HepG2 (cell line): ENCODE results near the gene GJB2. TPM values are rescaled to one million over a fixed set of nuclear protein-coding genes. Genes with fewer than 3 reads are reported as not detected.

ENCODE experiments used
- ATAC-seq: fragments of 200-7000 bp; cut with Tn5 transposase; 3 replicates; pipeline ENCODE4 v1.9.1; 2020; ENCODE audit warnings: mild to moderate bottlenecking, moderate library complexity
- BruUV-seq: library from RNA; stranded (reverse); fragments of 400-500 nt; replicated peaks from 2 replicates; lab custom pipeline; 2021; lab: Mats Ljungman, UMichigan
- CTCF ChIA-PET: fragments of 300-600 bp; formaldehyde crosslinking; extraction: SDS; loops from one replicate; lab custom pipeline; 2021; ENCODE audit warnings: low total read pairs, inconsistent platforms, low intra/inter-chr PET ratio; lab: Yijun Ruan, JAX
- POLR2A ChIA-PET: fragments of 350-600 bp; sonication (Branson Sonifier 250); formaldehyde crosslinking; loops from one replicate; lab custom pipeline; 2020; ENCODE audit warnings: antibody characterized with exemption, inconsistent platforms; lab: Yijun Ruan, JAX
- DNase-seq: peaks from one replicate; pipeline ENCODE4 v3.0.0-alpha.2; 2015; ENCODE audit warnings: low spot score
- FAIRE-seq: peaks from 3 replicates; lab custom pipeline; 2011; peaks lifted over from hg19 to GRCh38; lab: Jason Lieb, UNC
- H2AFZ ChIP-seq: one replicate; pipeline ENCODE4 v1.6.1; 2011; ENCODE audit warnings: low read length, inconsistent platforms
- H3K27ac ChIP-seq: fragments of 300-600 bp; 3 replicates; pipeline ENCODE4 v1.8.0; 2011; ENCODE audit warnings: mixed run types, mild to moderate bottlenecking, mixed read lengths, low read length, inconsistent platforms; ENCODE audit not compliant: insufficient read depth; ENCODE audit errors: extremely low read length
- H3K27me3 ChIP-seq, 2 experiments: fragments of 200-600 bp in 1 of 2; 2 replicates in 1 of 2; 3 replicates in 1 of 2; pipeline versions ENCODE4 v1.6.0 to v1.8.0; 2011; ENCODE audit warnings: low read length in 2 of 2, mild to moderate bottlenecking in 2 of 2, moderate library complexity in 2 of 2, inconsistent platforms in 1 of 2; ENCODE audit not compliant: insufficient read depth in 2 of 2, control insufficient read depth in 1 of 2
- H3K36me3 ChIP-seq, 2 experiments: fragments of 200-600 bp in 1 of 2; replicated peaks in 1 of 2; 2 replicates in 1 of 2; 3 replicates in 1 of 2; pipeline versions ENCODE4 v1.5.1 to v1.8.0; 2011; ENCODE audit warnings: low read length in 2 of 2, inconsistent platforms in 1 of 2; ENCODE audit not compliant: insufficient read depth in 2 of 2, control insufficient read depth in 1 of 2
- H3K4me1 ChIP-seq: 2 replicates; pipeline ENCODE4 v1.5.1; 2012; ENCODE audit warnings: low read length, inconsistent platforms; ENCODE audit not compliant: insufficient read depth
- H3K4me2 ChIP-seq: 2 replicates; pipeline ENCODE4 v1.6.0; 2011; ENCODE audit warnings: low read depth, low read length, inconsistent platforms
- H3K4me3 ChIP-seq, 3 experiments: fragments of 200-600 bp in 1 of 3; sonication (generic), shearing (Covaris generic) in 1 of 3; replicated peaks in 1 of 3; 2 replicates each; pipeline ENCODE4 v1.5.1; 2011 to 2016; ENCODE audit warnings: low read length in 3 of 3, inconsistent platforms in 2 of 3, low read depth in 2 of 3, mild to moderate bottlenecking in 2 of 3, control low read depth in 1 of 3, mixed read lengths in 1 of 3; ENCODE audit not compliant: insufficient read depth in 1 of 3
- H3K79me2 ChIP-seq: one replicate; pipeline ENCODE4 v1.6.1; 2011; ENCODE audit warnings: low read length, inconsistent platforms; ENCODE audit not compliant: insufficient read depth
- H3K9ac ChIP-seq: 2 replicates; pipeline ENCODE4 v1.6.0; 2011; ENCODE audit warnings: mild to moderate bottlenecking, low read depth, low read length, inconsistent platforms; ENCODE audit not compliant: insufficient read depth
- H3K9me3 ChIP-seq: 2 replicates; pipeline ENCODE4 v1.5.1; 2012; ENCODE audit warnings: mild to moderate bottlenecking, low read length
- H4K20me1 ChIP-seq: 2 replicates; pipeline ENCODE4 v1.6.0; 2011; ENCODE audit warnings: inconsistent platforms, mild to moderate bottlenecking, low read length, moderate library complexity; ENCODE audit not compliant: insufficient read depth
- DNMT1 ChIP-seq: sonication (generic); formaldehyde crosslinking; IDR thresholded peaks from 2 replicates; pipeline ENCODE4 v1.5.1; 2020; ENCODE audit warnings: mild to moderate bottlenecking, missing genetic modification reagents
- DR1 ChIP-seq: sonication (generic); formaldehyde crosslinking; IDR thresholded peaks from 2 replicates; pipeline ENCODE4 v1.8.0; 2021; ENCODE audit warnings: mild to moderate bottlenecking, missing genetic modification reagents, inconsistent platforms
- HDAC6 ChIP-seq: fragments of 200-600 bp; sonication (generic); IDR thresholded peaks from 2 replicates; pipeline ENCODE4 v1.7.0; 2017; ENCODE audit warnings: mild to moderate bottlenecking, antibody characterized with exemption, low read length, low read depth
- HIVEP1 ChIP-seq: sonication (generic); formaldehyde crosslinking; IDR thresholded peaks from 2 replicates; pipeline ENCODE4 v1.4.0; 2020; ENCODE audit warnings: mild to moderate bottlenecking, missing genetic modification reagents
- NR1H2 ChIP-seq: sonication (generic); formaldehyde crosslinking; IDR thresholded peaks from 2 replicates; pipeline ENCODE4 v1.8.1; 2022; ENCODE audit warnings: low read depth, missing genetic modification reagents, borderline replicate concordance
- NRL ChIP-seq: sonication (generic); formaldehyde crosslinking; IDR thresholded peaks from 2 replicates; pipeline ENCODE4 v1.5.0; 2020; ENCODE audit warnings: missing genetic modification reagents, mild to moderate bottlenecking, moderate library complexity, borderline replicate concordance
- SMAD3 ChIP-seq: sonication (generic); formaldehyde crosslinking; IDR thresholded peaks from 2 replicates; pipeline ENCODE4 v1.4.0; 2020; ENCODE audit warnings: missing genetic modification reagents
- SNRNP70 ChIP-seq: fragments of 200-400 bp; formaldehyde crosslinking; IDR thresholded peaks from 2 replicates; pipeline ENCODE4 v1.6.1; 2017; ENCODE audit warnings: mild to moderate bottlenecking, low read depth, low read length, moderate library complexity
- TCF12 ChIP-seq, 2 experiments: fragments of 450-650 bp in 1 of 2; sonication (generic) in 1 of 2; formaldehyde crosslinking in 1 of 2; IDR thresholded peaks; 2 replicates each; pipeline versions ENCODE4 v1.6.1 to v1.8.0; 2017 to 2022; ENCODE audit warnings: antibody characterized with exemption in 1 of 2, mild to moderate bottlenecking in 1 of 2, missing genetic modification reagents in 1 of 2, moderate library complexity in 1 of 2
- U2AF1 ChIP-seq: fragments of 200-400 bp; formaldehyde crosslinking; optimal IDR thresholded peaks from 2 replicates; pipeline ENCODE3; 2017; ENCODE audit warnings: mild to moderate bottlenecking, low read depth, low read length
- ZKSCAN1 ChIP-seq: fragments of 150-350 bp; IDR thresholded peaks from 2 replicates; pipeline ENCODE4 v1.6.1; 2014; ENCODE audit warnings: low read length
- ZNF367 ChIP-seq: sonication (generic); formaldehyde crosslinking; IDR thresholded peaks from 2 replicates; pipeline ENCODE4 v1.4.0; 2020; ENCODE audit warnings: missing genetic modification reagents, borderline replicate concordance
- WGBS: methylation state at CpG from one replicate; pipeline ENCODE4 v1.1.6; 2017; ENCODE audit warnings: low lambda C conversion rate; 5-methylcytosine and 5-hydroxymethylcytosine counted together
- in situ Hi-C: cut with HindIII; loops from 2 replicates; pipeline ENCODE4 v1.10.0; 2017; ENCODE audit warnings: low pct_unique_long_range_greater_than_20kb; ENCODE audit not compliant: extremely low pct_ligation_motif_present
- intact Hi-C: fragments of 100-400 bp; cut with micrococcal nuclease; formaldehyde crosslinking; loops from one replicate; pipeline ENCODE4 v1.10.0; 2022; ENCODE audit not compliant: unreplicated experiment
- polyA plus RNA-seq, 8 experiments: library from polyadenylated mRNA; depleted of rRNA in 3 of 8; stranded (reverse) in 7 of 8; unstranded in 1 of 8; fragments of >200 nt; fragmentation: Illumina TruSeq in 4 of 8; extraction: Trizol in 4 of 8; gene quantifications; 2 replicates each; pipeline versions ENCODE4 v1.2.1 to v1.2.3, GENCODE V29; 2011 to 2016; ENCODE audit warnings: low read depth in 4 of 8, missing spikeins in 1 of 8, mixed read lengths in 1 of 8; ENCODE audit not compliant: insufficient read depth in 1 of 8
- total RNA-seq, 5 experiments: library from RNA; depleted of rRNA; stranded (reverse); fragments of >200 nt; fragmentation: Illumina TruSeq; extraction: Trizol; gene quantifications; 2 replicates each; pipeline ENCODE4 v1.2.3, GENCODE V29; 2016; ENCODE audit warnings: low read depth in 1 of 5
- TF ChIP-seq, protein P1 (sequence below): sonication (generic); formaldehyde crosslinking; IDR thresholded peaks from 2 replicates; pipeline ENCODE4 v1.8.0; 2022; ENCODE audit warnings: low read depth, missing genetic modification reagents
- TF ChIP-seq, protein P2 (sequence below), 2 experiments: fragments of 450-650 bp in 1 of 2; sonication (generic) in 1 of 2; formaldehyde crosslinking in 1 of 2; IDR thresholded peaks; 2 replicates each; pipeline versions ENCODE4 v1.6.1 to v1.8.0; 2016 to 2022; ENCODE audit warnings: antibody characterized with exemption in 1 of 2, mild to moderate bottlenecking in 1 of 2, missing genetic modification reagents in 1 of 2

Gene GJB2
- total and polyA plus RNA-seq, 2 of the 13 experiments (the other 11 are each of a cell fraction or from before 2014, with no cell fraction given), result 0.15 to 0.18 TPM

DNA sequence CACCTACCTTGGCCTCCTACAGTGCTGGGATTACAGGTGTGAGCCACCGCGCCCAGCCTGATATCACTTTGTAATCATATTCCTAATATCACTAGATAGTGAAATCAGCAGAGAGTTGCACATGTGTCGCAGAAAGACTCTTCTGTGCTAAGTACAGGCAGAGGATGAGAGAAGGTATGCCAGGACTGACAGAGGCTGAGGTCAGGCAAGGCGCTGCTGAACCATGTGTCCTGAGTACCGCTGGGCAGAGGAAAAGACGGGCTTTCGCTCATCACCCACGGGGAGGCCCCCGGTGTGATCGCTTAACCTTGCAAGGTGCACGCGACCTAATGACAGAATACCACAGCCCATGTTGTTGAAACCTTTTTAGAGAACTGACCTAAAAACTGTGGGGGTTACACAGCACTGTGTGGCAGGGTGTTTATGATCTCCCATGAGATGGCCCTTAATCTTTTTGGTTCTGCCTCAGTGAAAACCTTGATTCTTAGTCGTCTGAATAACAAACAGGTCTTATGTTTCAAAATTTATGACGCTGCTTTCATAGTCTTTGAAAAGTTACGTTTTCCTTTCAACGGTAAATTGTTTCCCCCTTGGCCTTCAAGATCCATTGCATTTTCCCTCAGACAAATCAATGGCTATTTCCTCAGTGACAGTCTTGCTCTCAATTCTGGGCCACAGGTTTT lies 44.1 kb downstream of the GJB2 start:
- ATAC-seq (no peak), DNase-seq (no peak), FAIRE-seq (no peak)
- CTCF ChIA-PET, result no interaction called here
- Histone ChIP-seq H3K79me2 (no peaks in the 10 kb centered on the region), H2AFZ (no peak overlapping the region), H3K9me3 (no peaks in the 10 kb centered on the region), H3K4me1 (no peaks in the 10 kb centered on the region), H3K4me2 (no peak overlapping the region), H3K4me3 (no peak overlapping the region), H3K36me3 (no peaks in the 10 kb centered on the region), H4K20me1 (no peaks in the 10 kb centered on the region), H3K27me3 (peaks cover 4 to 51% of the 10 kb centered on the region in 2 experiments), H3K27ac (no peak overlapping the region), H3K9ac (no peak overlapping the region)
- BruUV-seq, result no TSS peak
- POLR2A ChIA-PET, result no interaction called here
- in situ Hi-C loops (no loop called here), intact Hi-C loops (no loop called here)
- WGBS, result 60% methylated on average over 14 of the region's 16 CpGs
- TF ChIP-seq DR1 (CRISPR knock-in tag) (no peak), ZNF367 (CRISPR knock-in tag) (no peak), HDAC6 (no peak), SNRNP70 (no peak), SMAD3 (no peak), NRL (no peak), ZKSCAN1 (no peak), TCF12 (IDR thresholded peaks at IDR 0.05) (no peak), TCF12 (CRISPR knock-in tag; IDR thresholded peaks at IDR 0.05) (no peak), U2AF1 (no peak), HIVEP1 (CRISPR knock-in tag) (no peak), NR1H2 (CRISPR knock-in tag) (no peak), DNMT1 (no peak)
- TF ChIP-seq, protein P1, sequence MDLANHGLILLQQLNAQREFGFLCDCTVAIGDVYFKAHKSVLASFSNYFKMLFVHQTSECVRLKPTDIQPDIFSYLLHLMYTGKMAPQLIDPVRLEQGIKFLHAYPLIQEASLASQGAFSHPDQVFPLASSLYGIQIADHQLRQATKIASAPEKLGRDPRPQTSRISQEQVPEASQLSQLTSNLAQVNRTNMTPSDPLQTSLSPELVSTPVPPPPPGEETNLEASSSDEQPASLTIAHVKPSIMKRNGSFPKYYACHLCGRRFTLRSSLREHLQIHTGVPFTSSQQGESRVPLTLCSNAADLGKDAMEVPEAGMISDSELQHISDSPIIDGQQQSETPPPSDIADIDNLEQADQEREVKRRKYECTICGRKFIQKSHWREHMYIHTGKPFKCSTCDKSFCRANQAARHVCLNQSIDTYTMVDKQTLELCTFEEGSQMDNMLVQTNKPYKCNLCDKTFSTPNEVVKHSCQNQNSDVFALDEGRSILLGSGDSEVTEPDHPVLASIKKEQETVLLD (CRISPR knock-in tag), result no peak
- TF ChIP-seq, protein P2, sequence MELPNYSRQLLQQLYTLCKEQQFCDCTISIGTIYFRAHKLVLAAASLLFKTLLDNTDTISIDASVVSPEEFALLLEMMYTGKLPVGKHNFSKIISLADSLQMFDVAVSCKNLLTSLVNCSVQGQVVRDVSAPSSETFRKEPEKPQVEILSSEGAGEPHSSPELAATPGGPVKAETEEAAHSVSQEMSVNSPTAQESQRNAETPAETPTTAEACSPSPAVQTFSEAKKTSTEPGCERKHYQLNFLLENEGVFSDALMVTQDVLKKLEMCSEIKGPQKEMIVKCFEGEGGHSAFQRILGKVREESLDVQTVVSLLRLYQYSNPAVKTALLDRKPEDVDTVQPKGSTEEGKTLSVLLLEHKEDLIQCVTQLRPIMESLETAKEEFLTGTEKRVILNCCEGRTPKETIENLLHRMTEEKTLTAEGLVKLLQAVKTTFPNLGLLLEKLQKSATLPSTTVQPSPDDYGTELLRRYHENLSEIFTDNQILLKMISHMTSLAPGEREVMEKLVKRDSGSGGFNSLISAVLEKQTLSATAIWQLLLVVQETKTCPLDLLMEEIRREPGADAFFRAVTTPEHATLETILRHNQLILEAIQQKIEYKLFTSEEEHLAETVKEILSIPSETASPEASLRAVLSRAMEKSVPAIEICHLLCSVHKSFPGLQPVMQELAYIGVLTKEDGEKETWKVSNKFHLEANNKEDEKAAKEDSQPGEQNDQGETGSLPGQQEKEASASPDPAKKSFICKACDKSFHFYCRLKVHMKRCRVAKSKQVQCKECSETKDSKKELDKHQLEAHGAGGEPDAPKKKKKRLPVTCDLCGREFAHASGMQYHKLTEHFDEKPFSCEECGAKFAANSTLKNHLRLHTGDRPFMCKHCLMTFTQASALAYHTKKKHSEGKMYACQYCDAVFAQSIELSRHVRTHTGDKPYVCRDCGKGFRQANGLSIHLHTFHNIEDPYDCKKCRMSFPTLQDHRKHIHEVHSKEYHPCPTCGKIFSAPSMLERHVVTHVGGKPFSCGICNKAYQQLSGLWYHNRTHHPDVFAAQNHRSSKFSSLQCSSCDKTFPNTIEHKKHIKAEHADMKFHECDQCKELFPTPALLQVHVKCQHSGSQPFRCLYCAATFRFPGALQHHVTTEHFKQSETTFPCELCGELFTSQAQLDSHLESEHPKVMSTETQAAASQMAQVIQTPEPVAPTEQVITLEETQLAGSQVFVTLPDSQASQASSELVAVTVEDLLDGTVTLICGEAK (IDR thresholded peaks at IDR 0.05), result no peak
- TF ChIP-seq, protein P2 (CRISPR knock-in tag; IDR thresholded peaks at IDR 0.05), result no peak
